Erythroblast (primary cell): Measurements from ENCODE around the gene GRM7.

Experiments
- GATA1 ChIP-seq: IDR thresholded peaks from 2 replicates; pipeline ENCODE4 v1.6.1; 2011; ENCODE audit warnings: low read depth, mild to moderate bottlenecking, control low read depth, low read length, moderate library complexity
- POLR2A ChIP-seq: IDR thresholded peaks from 2 replicates; pipeline ENCODE4 v1.6.1; 2011; ENCODE audit warnings: mild to moderate bottlenecking, low read length

DNA sequence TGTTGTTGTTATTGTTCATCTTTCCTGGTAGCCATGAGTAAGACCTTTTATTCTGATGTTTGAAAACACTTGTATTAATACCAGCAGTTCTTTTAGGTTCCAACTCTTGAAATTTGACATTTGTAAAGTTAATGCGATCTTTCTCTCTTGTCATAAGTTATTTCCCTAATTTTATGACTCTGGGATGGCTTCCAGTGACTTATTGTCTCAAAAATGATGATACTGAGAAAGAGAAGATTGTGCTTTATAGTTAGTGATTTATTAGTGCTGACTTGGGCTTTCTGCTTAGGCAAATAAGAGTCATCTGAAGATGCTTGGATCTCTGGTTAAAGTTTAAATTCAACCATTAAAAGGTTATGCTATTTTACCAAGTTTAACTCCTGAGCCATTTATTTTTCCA is 715.2 kb downstream of the GRM7 start:
- no peak for TF ChIP-seq POLR2A
- no peak for TF ChIP-seq GATA1
